Pancreas (tissue), 10 donors: Measurements from ENCODE around the gene PCBP4. TPM values are rescaled to one million over a fixed set of nuclear protein-coding genes. Genes with fewer than 3 reads are reported as not detected.

ENCODE experiments used
- ATAC-seq, 4 donors: fragments of 200-7000 bp; cut with Tn5 transposase; one replicate each; pipeline versions ENCODE4 v1.8.0 to v1.9.1; 2020; ENCODE audit warnings: mild to moderate bottlenecking in 4 of 4, moderate library complexity in 4 of 4
- DNase-seq, 6 donors: peaks; one replicate each; pipeline ENCODE4 v3.0.0-alpha.2; 2020
- FAIRE-seq: peaks from 2 replicates; lab custom pipeline; 2012; peaks lifted over from hg19 to GRCh38; lab: Jason Lieb, UNC
- H3K27ac ChIP-seq, 4 donors: fragments of 200-600 bp; sonication (generic); 1 replicate in 3 of 4; 2 replicates in 1 of 4; pipeline versions ENCODE4 v1.5.0 to v1.8.0; 2020
- H3K27me3 ChIP-seq, 4 donors: fragments of 200-600 bp; one replicate each; pipeline ENCODE4 v1.8.0; 2021
- H3K36me3 ChIP-seq, 3 donors: fragments of 200-600 bp; sonication (generic) in 1 of 3; one replicate each; pipeline versions ENCODE4 v1.5.0 to v1.8.0; 2020 to 2021
- H3K4me1 ChIP-seq, 3 donors: fragments of 200-600 bp; one replicate each; pipeline ENCODE4 v1.8.0; 2021
- H3K4me3 ChIP-seq, 4 donors: fragments of 200-600 bp; sonication (generic) in 2 of 4; one replicate each; pipeline versions ENCODE4 v1.5.0 to v1.8.0; 2020 to 2021
- H3K9me3 ChIP-seq, 4 donors: fragments of 200-600 bp; one replicate each; pipeline ENCODE4 v1.8.0; 2021
- CTCF ChIP-seq, 4 donors: fragments of 200-600 bp; sonication (generic) in 3 of 4; IDR thresholded peaks; one replicate each; pipeline versions ENCODE4 v1.5.0 to v1.8.0; 2021; ENCODE audit warnings: antibody characterized with exemption in 4 of 4
- WGBS, 2 donors: extraction: QIAGEN DNeasy Blood & Tissue Kit; methylation state at CpG; one replicate each; pipeline ENCODE4 v1.1.7; 2013; 5-methylcytosine and 5-hydroxymethylcytosine counted together
- intact Hi-C, 3 donors: fragments of 100-400 bp; cut with DNase I; formaldehyde crosslinking; loops; one replicate each; pipeline versions ENCODE4 v1.11.1 to v1.14.2; 2022
- polyA plus RNA-seq, 2 donors: library from polyadenylated mRNA; stranded (reverse); fragments of 200-250 nt; gene quantifications; one replicate each; pipeline ENCODE4 v1.2.3, GENCODE V29; 2013
- total RNA-seq, 6 donors: library from RNA; stranded (reverse); fragmentation: NEBNext Ultra II Directional in 4 of 6; extraction: Animal tissue kit (Norgen Biotek cat#: 25700) in 4 of 6; gene quantifications; one replicate each; pipeline versions ENCODE4 v1.2.1 to v1.2.4, GENCODE V29; 2021 to 2023
- donor health status: healthy with polysubstance abuse.
- donor health status: DM: no; HTN: no; CAD: no; lungs with moderate emphysema.
- donor health status: DM: no; HTN: no; CAD: no.
- donor health status: control.
- donor health status: control.
- donor health status: Bipolar disorder and iron deficiency.
- donor health status: DM: yes; HTN: yes; CAD: no.
- donor health status: DM: no; HTN: no; CAD: no.
- donor health status: DM: no; HTN: no; CAD: no.
- donor health status: DM: yes; HTN: yes; CAD: no.

The PCBP4 gene
- total and polyA plus RNA-seq, 8 donors, result 10.7 to 55.2 (median 17.4) TPM

GRCh38 chr3:52002748-52003147 is 35.5 kb upstream of the PCBP4 start:
- H3K4me1 ChIP-seq, result peaks cover 4 to 11% (median 6%) of the 10 kb centered on the region in 3 donors
- no peak for FAIRE-seq
- intact Hi-C loops, result loop anchor here (5.0 kb wide), 2 partner anchors 125 to 140 kb away; no protein-coding TSS in a partner anchor
- H3K9me3 ChIP-seq, result no peaks in the 10 kb centered on the region
- H3K27me3 ChIP-seq, result no peaks in the 10 kb centered on the region
- 65 to 70% methylated on average over 6 of the region's 6 CpGs for WGBS, 2 donors
- no peak for DNase-seq
- ATAC-seq, result no peak
- no peak overlapping the region for H3K4me3 ChIP-seq
- H3K27ac ChIP-seq, result no peak overlapping the region
- TF ChIP-seq CTCF (IDR thresholded peaks at IDR 0.05), result no peak
- no peaks in the 10 kb centered on the region for H3K36me3 ChIP-seq

GRCh38 chr3:52001443-52001974 is 34.3 kb upstream of the PCBP4 start:
- ATAC-seq (peak; percentile 50 to 80 (median 79)), FAIRE-seq (no peak), DNase-seq (peak; percentile 58 to 87 (median 75))
- WGBS, 2 donors, result 1% methylated on average over 14 to 18 of the region's 18 CpGs
- no peak overlapping the region for H3K27ac ChIP-seq
- H3K9me3 ChIP-seq, result no peaks in the 10 kb centered on the region
- H3K27me3 ChIP-seq, result no peaks in the 10 kb centered on the region
- intact Hi-C loops, result loop anchor here (5.0 kb wide), 2 partner anchors 126 to 141 kb away; no protein-coding TSS in a partner anchor
- H3K4me1 ChIP-seq, result peaks cover 4 to 11% (median 6%) of the 10 kb centered on the region in 3 donors
- TF ChIP-seq CTCF (IDR thresholded peaks at IDR 0.05), result peak; percentile 79 to 83 (median 81)
- H3K36me3 ChIP-seq, result no peaks in the 10 kb centered on the region
- no peak overlapping the region for H3K4me3 ChIP-seq

GRCh38 chr3:51999846-52000245 is 32.6 kb upstream of the PCBP4 start:
- FAIRE-seq (no peak), ATAC-seq (no peak), DNase-seq (no peak)
- no peak overlapping the region for H3K27ac ChIP-seq
- no peaks in the 10 kb centered on the region for H3K27me3 ChIP-seq
- peaks cover 1 to 2% (median 1%) of the 10 kb centered on the region in 3 donors for H3K4me1 ChIP-seq
- H3K4me3 ChIP-seq, result no peak overlapping the region
- no peaks in the 10 kb centered on the region for H3K9me3 ChIP-seq
- intact Hi-C loops, result loop anchor here (5.0 kb wide), 2 partner anchors 127 to 142 kb away; no protein-coding TSS in a partner anchor
- 56 to 71% methylated on average over 2 of the region's 2 CpGs for WGBS, 2 donors
- H3K36me3 ChIP-seq, result peaks cover 0 to under 1% (median 0%) of the 10 kb centered on the region in 3 donors
- no peak for TF ChIP-seq CTCF (IDR thresholded peaks at IDR 0.05)

GRCh38 chr3:51998774-51999173 is 31.5 kb upstream of the PCBP4 start:
- FAIRE-seq, result no peak
- intact Hi-C loops, result no loop called here
- H3K36me3 ChIP-seq, result peaks cover 0 to 12% (median 6%) of the 10 kb centered on the region in 3 donors

More at GRCh38 chr3:51998774-51999173, 31.5 kb upstream of the PCBP4 start:
- Histone ChIP-seq H3K27ac (no peak overlapping the region), H3K4me3 (no peak overlapping the region), H3K4me1 (peaks cover 10 to 13% (median 12%) of the 10 kb centered on the region in 3 donors), H3K9me3 (no peaks in the 10 kb centered on the region), H3K27me3 (no peaks in the 10 kb centered on the region)
- 63 to 72% methylated on average over 7 of the region's 7 CpGs for WGBS, 2 donors
- DNase-seq, result no peak
- no peak for TF ChIP-seq CTCF (IDR thresholded peaks at IDR 0.05)
- no peak for ATAC-seq
